Measurements from ENCODE around the gene DBR1. TPM values are rescaled to one million over a fixed set of nuclear protein-coding genes. Genes with fewer than 3 reads are reported as not detected.

The DBR1 gene
- total and polyA plus RNA-seq, 2 of the 13 experiments (the other 11 are each of a cell fraction or from before 2014, with no cell fraction given) = 6.4 to 16.7 TPM

DNA sequence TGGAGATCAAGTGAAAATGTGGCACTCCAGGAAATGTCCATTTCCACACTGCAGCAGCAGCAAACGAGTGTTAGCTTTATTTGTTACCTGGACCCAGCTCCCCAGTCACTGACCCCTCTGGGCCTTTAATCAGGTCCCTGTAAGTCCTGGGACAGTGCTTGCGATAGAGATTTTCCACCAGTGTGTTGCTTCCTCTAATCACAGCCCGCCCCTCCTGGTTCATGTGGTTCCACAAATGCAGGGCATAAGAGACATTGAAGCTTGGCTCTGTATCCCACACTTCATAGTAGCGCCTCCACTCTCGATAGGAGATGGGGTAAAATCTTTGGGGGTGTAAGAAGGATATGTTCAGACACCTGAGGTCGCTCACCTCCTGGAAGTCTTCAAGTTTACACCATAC, 50.5 kb downstream of the DBR1 start:
- Histone ChIP-seq H3K4me3 (replicated peaks in 1 of 3; ENCODE audit: insufficient read depth in 1 of 3, low read depth in 2 of 3, low read length in 3 of 3) (no peak overlapping the region), H2AFZ (ENCODE audit: low read length) (no peak overlapping the region), H3K79me2 (ENCODE audit: insufficient read depth, low read length) (no peaks in the 10 kb centered on the region), H3K27ac (ENCODE audit: extremely low read length, insufficient read depth, low read length) (no peak overlapping the region), H3K4me2 (ENCODE audit: low read depth, low read length) (no peak overlapping the region), H4K20me1 (ENCODE audit: insufficient read depth, low read length) (no peaks in the 10 kb centered on the region), H3K36me3 (replicated peaks in 1 of 2; ENCODE audit: control insufficient read depth in 1 of 2, insufficient read depth in 2 of 2, low read length in 2 of 2) (no peaks in the 10 kb centered on the region), H3K9me3 (ENCODE audit: low read length) (no peaks in the 10 kb centered on the region), H3K4me1 (ENCODE audit: insufficient read depth, low read length) (0 out of 2 replicates have a peak, but pooled peaks cover 1% of the 10 kb centered on the region), H3K27me3 (ENCODE audit: control insufficient read depth in 1 of 2, insufficient read depth in 2 of 2, low read length in 2 of 2) (no peaks in the 10 kb centered on the region; a peak in 1 of 5 replicates), H3K9ac (ENCODE audit: insufficient read depth, low read depth, low read length) (no peak overlapping the region)
- no peak for DNase-seq (ENCODE audit: low spot score)
- no peak for TF ChIP-seq ZNF747 (CRISPR knock-in tag; IDR thresholded peaks at IDR 0.05; ENCODE audit: borderline replicate concordance)
- no peak for TF ChIP-seq SRSF1 (optimal IDR thresholded peaks at IDR 0.05; ENCODE audit: low read depth, low read length)
- TF ChIP-seq RFX5 (IDR thresholded peaks at IDR 0.05; ENCODE audit: low read depth, low read length) = no peak
- TF ChIP-seq SMARCE1 (IDR thresholded peaks at IDR 0.05; ENCODE audit: borderline replicate concordance) = no peak
- no peak for TF ChIP-seq CENPT (CRISPR knock-in tag; IDR thresholded peaks at IDR 0.05; ENCODE audit: low read depth)
- TF ChIP-seq MED1 (CRISPR knock-in tag; IDR thresholded peaks at IDR 0.05) = no peak
- TF ChIP-seq RFXANK (CRISPR knock-in tag; IDR thresholded peaks at IDR 0.05) = no peak
- TF ChIP-seq ZNF263 (CRISPR knock-in tag; IDR thresholded peaks at IDR 0.05) = no peak
- TF ChIP-seq ZNF44 (CRISPR knock-in tag; IDR thresholded peaks at IDR 0.05) = no peak
- no TSS peak for BruUV-seq (replicated peaks)
- FAIRE-seq = no peak
- CTCF ChIA-PET (ENCODE audit: low intra/inter-chr PET ratio, low total read pairs) = no interaction called here
- in situ Hi-C loops (cut with HindIII; ENCODE audit: extremely low pct_ligation_motif_present, low pct_unique_long_range_greater_than_20kb) = no loop called here
- intact Hi-C loops (cut with micrococcal nuclease; ENCODE audit: unreplicated experiment) = no loop called here
- no peak for ATAC-seq
- POLR2A ChIA-PET = no interaction called here
- 22% methylated on average over 6 of the region's 6 CpGs for WGBS (ENCODE audit: low lambda C conversion rate)

DNA sequence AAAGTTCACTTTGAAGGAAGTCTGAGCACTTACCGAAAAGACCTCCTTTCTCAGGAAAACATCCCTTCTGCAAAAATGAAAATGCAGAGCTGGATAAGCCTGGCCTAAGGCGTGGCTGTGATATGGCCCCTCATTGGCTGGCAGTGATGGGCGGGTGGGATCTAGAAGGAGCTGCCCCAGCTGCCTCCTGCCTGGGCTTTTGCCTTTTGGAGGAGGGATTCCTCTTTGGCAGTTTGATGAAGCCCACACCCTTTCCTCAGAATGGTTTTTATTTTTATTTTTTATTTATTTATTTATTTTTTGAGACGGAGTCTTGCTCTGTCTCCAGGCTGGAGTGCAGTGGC, 55.3 kb downstream of the DBR1 start:
- ATAC-seq (no peak), DNase-seq (ENCODE audit: low spot score) (no peak), FAIRE-seq (no peak)
- in situ Hi-C loops (cut with HindIII; ENCODE audit: extremely low pct_ligation_motif_present, low pct_unique_long_range_greater_than_20kb) (loop anchor here (5.0 kb wide), 1 partner anchor 52 kb away; no protein-coding TSS in a partner anchor), intact Hi-C loops (cut with micrococcal nuclease; ENCODE audit: unreplicated experiment) (loop anchor here (1.0 kb wide), 1 partner anchor 51 kb away; no protein-coding TSS in a partner anchor)
- H3K4me2 ChIP-seq (ENCODE audit: low read depth, low read length) = no peak overlapping the region
- 53% methylated on average over 4 of the region's 4 CpGs for WGBS (ENCODE audit: low lambda C conversion rate)
- H4K20me1 ChIP-seq (ENCODE audit: insufficient read depth, low read length) = no peaks in the 10 kb centered on the region
- H3K9me3 ChIP-seq (ENCODE audit: low read length) = no peaks in the 10 kb centered on the region
- CTCF ChIA-PET (ENCODE audit: low intra/inter-chr PET ratio, low total read pairs) = interaction anchor here (3.1 kb wide), 1 partner anchor 50 kb away, joined by 64 read pairs; no protein-coding TSS in a partner anchor
- no peaks in the 10 kb centered on the region for H3K36me3 ChIP-seq (replicated peaks in 1 of 2; ENCODE audit: control insufficient read depth in 1 of 2, insufficient read depth in 2 of 2, low read length in 2 of 2)
- H3K9ac ChIP-seq (ENCODE audit: insufficient read depth, low read depth, low read length) = no peak overlapping the region
- BruUV-seq (replicated peaks) = no TSS peak
- no peaks in the 10 kb centered on the region for H3K79me2 ChIP-seq (ENCODE audit: insufficient read depth, low read length)
- POLR2A ChIA-PET = no interaction called here
- H3K4me1 ChIP-seq (ENCODE audit: insufficient read depth, low read length) = peaks cover 15% of the 10 kb centered on the region
- H3K27me3 ChIP-seq (ENCODE audit: control insufficient read depth in 1 of 2, insufficient read depth in 2 of 2, low read length in 2 of 2) = no peaks in the 10 kb centered on the region; a peak in 4 of 5 replicates
- H2AFZ ChIP-seq (ENCODE audit: low read length) = no peak overlapping the region
- no peak overlapping the region for H3K4me3 ChIP-seq (replicated peaks in 1 of 3; ENCODE audit: insufficient read depth in 1 of 3, low read depth in 2 of 3, low read length in 3 of 3)
- H3K27ac ChIP-seq (ENCODE audit: extremely low read length, insufficient read depth, low read length) = no peak overlapping the region
- TF ChIP-seq FOXK2 (IDR thresholded peaks at IDR 0.05) (no peak), ZNF232 (CRISPR knock-in tag; IDR thresholded peaks at IDR 0.05; ENCODE audit: borderline replicate concordance) (no peak), TCF7 (IDR thresholded peaks at IDR 0.05; ENCODE audit: low read depth) (no peak), ZNF660 (CRISPR knock-in tag; IDR thresholded peaks at IDR 0.05; ENCODE audit: borderline replicate concordance, low read depth) (no peak), ZNF557 (CRISPR knock-in tag; IDR thresholded peaks at IDR 0.05) (no peak)
- TF ChIP-seq, protein P1, sequence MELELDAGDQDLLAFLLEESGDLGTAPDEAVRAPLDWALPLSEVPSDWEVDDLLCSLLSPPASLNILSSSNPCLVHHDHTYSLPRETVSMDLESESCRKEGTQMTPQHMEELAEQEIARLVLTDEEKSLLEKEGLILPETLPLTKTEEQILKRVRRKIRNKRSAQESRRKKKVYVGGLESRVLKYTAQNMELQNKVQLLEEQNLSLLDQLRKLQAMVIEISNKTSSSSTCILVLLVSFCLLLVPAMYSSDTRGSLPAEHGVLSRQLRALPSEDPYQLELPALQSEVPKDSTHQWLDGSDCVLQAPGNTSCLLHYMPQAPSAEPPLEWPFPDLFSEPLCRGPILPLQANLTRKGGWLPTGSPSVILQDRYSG (CRISPR knock-in tag; IDR thresholded peaks at IDR 0.05) = no peak
- TF ChIP-seq, protein P2, sequence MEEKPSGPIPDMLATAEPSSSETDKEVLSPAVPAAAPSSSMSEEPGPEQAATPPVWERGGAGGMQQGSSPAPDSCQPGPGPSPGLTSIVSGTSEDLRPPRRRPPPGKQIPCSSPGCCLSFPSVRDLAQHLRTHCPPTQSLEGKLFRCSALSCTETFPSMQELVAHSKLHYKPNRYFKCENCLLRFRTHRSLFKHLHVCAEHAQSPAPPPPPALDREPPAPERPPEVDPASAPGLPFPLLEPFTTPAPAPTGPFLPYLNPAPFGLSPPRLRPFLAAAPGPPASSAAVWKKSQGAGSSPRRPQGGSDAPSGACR (CRISPR knock-in tag; IDR thresholded peaks at IDR 0.05) = no peak
